GM06990 (cell line): Measurements from ENCODE around the gene SPDYC.

Experiments
- DNase-seq: peaks from one replicate; pipeline ENCODE4 v3.0.0-alpha.2; 2011; ENCODE audit not compliant: insufficient read length; ENCODE audit errors: extremely low read depth
- H3K27me3 ChIP-seq: replicated peaks from 2 replicates; pipeline ENCODE4 v1.6.0; 2011; ENCODE audit warnings: low read length; ENCODE audit not compliant: control insufficient read depth, insufficient read depth
- H3K36me3 ChIP-seq: 2 replicates; pipeline ENCODE4 v1.5.1; 2011; ENCODE audit warnings: low read length; ENCODE audit not compliant: control insufficient read depth, insufficient read depth
- H3K4me3 ChIP-seq: replicated peaks from 2 replicates; pipeline ENCODE4 v1.5.1; 2011; ENCODE audit warnings: low read depth, mild to moderate bottlenecking, control low read depth, low read length
- CTCF ChIP-seq: IDR thresholded peaks from 2 replicates; pipeline ENCODE4 v1.5.1; 2011; ENCODE audit warnings: low read length, control low read depth, mild to moderate bottlenecking, inconsistent platforms; ENCODE audit not compliant: insufficient read depth, poor library complexity, severe bottlenecking

SPDYC gene

GRCh38 chr11:65186701-65187100 is 16.7 kb downstream of the SPDYC start:
- peaks cover 39% of the 10 kb centered on the region for H3K36me3 ChIP-seq

GRCh38 chr11:65187146-65187675 is 17.2 kb downstream of the SPDYC start:
- peaks cover 39% of the 10 kb centered on the region for H3K36me3 ChIP-seq
- no peak for DNase-seq
- no peaks in the 10 kb centered on the region for H3K27me3 ChIP-seq
- H3K4me3 ChIP-seq = no peak overlapping the region
- no peak for TF ChIP-seq CTCF

More at GRCh38 chr11:65186701-65187100, 16.7 kb downstream of the SPDYC start:
- TF ChIP-seq CTCF = no peak
- Histone ChIP-seq H3K4me3 (no peak overlapping the region), H3K27me3 (no peaks in the 10 kb centered on the region)
- DNase-seq = no peak

- Histone ChIP-seq H3K27me3 (no peaks in the 10 kb centered on the region), H3K36me3 (peaks cover 39% of the 10 kb centered on the region), H3K4me3 (no peak overlapping the region)
- no peak for DNase-seq
- TF ChIP-seq CTCF = no peak
Measured at GRCh38 chr11:65187971-65188461, 18.0 kb downstream of the SPDYC start.

GRCh38 chr11:65188486-65188885 is 18.5 kb downstream of the SPDYC start:
- H3K27me3 ChIP-seq = no peaks in the 10 kb centered on the region
- DNase-seq = no peak
- H3K4me3 ChIP-seq = no peak overlapping the region
- peaks cover 37% of the 10 kb centered on the region for H3K36me3 ChIP-seq
- TF ChIP-seq CTCF = no peak

- H3K4me3 ChIP-seq = no peak overlapping the region
- TF ChIP-seq CTCF = no peak
- peaks cover 30% of the 10 kb centered on the region for H3K36me3 ChIP-seq
- no peaks in the 10 kb centered on the region for H3K27me3 ChIP-seq
- no peak for DNase-seq
Measured at GRCh38 chr11:65189191-65189590, 19.2 kb downstream of the SPDYC start.

GRCh38 chr11:65194564-65194963 is 24.5 kb downstream of the SPDYC start:
- Histone ChIP-seq H3K36me3 (peaks cover 3% of the 10 kb centered on the region), H3K27me3 (no peaks in the 10 kb centered on the region), H3K4me3 (no peak overlapping the region)
- no peak for DNase-seq
- TF ChIP-seq CTCF = no peak
